GM20431 (cell line): ENCODE results near the gene SHISA8.
"Not testable (repeated sequence)": the region's sequence is repeated elsewhere in the genome, so short reads cannot be mapped to it uniquely, and the experiment has no call there.

Experiments used
- in situ Hi-C: fragments of 300-500 bp; cut with MseI, MboI; formaldehyde crosslinking; loops from one replicate; pipeline ENCODE4 v1.15.0; 2020; ENCODE audit warnings: low sequenced_read_pairs; ENCODE audit not compliant: unreplicated experiment

Gene SHISA8

GRCh38 chr22:41902016-41902415 lies 12.9 kb downstream of the SHISA8 start:
- in situ Hi-C loops, result no loop called here

- in situ Hi-C loops, result no loop called here
Observed at GRCh38 chr22:41900652-41901312, 14.1 kb downstream of the SHISA8 start.

DNA sequence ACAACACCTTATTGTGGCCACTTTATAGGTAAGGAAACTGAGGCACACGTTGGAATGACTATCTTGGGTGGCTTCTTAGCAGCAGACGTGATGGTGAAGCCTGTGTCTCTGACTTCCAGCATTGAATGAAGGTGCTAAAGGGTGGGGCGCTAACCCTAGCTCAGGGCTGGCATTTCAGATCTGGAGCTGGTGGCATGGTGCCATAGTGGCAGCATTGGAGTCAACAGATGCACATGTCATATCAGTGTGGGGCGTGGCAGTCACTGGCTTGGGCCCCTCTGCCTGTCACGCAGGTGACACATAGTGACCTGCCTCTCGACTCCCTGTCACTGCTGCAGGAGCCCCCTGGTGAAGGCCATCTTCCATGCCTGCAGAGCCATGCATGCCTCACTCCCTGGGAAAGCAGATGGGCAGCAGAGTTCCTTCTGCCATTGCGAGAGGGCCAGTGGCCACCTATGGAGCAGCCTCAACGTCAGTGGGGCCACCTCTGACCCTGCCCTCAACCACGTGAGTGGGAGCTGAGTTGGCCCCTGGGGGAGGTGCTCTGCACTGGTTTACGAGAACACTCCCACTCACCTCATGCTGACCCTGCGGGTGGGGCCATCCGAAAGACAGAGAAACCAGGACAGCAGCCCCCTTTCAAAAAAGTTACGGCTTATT lies 14.8 kb downstream of the SHISA8 start:
- in situ Hi-C loops, result no loop called here

DNA sequence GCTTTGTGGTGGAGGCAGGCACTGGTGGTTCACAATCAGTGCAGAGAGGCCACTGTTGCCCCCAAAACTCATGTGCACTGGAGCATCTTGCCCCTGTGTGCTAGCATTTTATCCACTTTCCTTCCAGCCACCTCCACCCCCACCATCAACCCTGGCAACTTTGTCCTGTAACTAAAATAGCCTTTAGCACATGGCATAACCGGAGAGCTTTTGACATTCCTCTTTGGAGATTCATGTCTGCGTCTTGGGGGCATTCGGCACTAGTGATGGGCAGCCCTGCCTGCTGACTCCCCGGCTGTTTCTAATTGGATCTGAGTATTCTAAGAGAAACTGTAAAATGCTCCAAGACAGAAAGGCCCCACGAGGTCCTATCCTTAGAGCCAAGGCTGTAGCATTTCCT lies 15.8 kb downstream of the SHISA8 start:
- in situ Hi-C loops, result no loop called here

DNA sequence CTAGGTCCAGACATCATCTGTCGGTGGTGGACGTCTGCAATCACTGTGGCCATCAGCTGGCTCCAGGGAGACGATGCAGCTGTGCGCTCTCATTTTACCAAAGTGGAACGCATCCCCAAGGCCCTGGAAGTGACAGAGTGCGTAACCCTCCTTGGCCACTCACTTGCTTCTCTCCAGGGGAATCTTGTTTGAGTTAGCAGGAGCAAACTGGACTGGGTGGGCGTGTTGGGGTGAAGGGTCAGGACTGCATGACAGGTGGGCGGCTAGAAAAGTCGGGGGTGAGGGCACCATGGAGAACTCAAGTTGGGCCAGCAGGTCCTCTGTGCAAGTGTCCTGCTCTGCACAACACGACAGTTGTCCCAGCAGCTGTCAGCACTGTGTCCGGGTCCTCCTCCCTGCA lies 16.2 kb downstream of the SHISA8 start:
- in situ Hi-C loops, result no loop called here

DNA sequence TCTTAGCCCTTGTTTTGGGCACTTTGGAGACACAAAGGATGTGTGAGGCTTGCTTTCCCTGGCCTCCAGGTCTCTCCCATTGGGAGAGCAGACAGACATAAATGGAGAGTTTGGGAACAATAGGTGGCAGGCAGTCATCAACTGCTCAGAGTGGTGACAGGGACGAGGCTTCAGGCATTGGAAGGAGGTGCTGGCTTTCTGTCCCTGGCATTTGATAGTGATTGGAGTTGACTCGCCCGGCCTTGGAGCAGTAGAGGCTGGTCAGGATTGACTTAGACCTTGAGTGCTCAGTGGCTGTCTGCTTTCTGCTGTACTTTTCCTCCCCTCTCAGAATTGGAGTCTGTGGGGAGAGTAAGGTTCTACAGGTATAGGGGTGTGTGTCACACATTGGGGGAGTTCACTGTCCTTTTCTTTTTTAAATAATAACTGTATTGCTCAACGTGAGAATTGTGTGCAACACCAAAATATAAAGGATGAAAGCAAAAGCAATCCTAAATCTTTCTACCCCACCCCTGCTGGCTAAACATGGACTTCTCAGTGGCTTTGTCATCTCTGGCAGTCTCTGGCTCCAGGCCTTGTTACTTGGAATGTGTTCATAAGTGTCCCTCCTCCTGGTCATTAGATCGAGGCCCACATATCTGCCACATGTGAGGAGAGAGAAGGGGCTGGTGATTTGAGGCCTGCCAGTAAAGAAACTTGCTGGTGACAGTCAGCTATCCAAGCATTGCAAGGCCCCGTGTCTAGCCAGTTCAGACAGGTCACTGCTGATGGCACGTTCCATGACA lies 21.1 kb downstream of the SHISA8 start:
- in situ Hi-C loops, result no loop called here

- in situ Hi-C loops, result no loop called here
Observed at GRCh38 chr22:41892721-41893120, 22.2 kb downstream of the SHISA8 start.

GRCh38 chr22:41891407-41891806 lies 23.5 kb downstream of the SHISA8 start:
- in situ Hi-C loops, result no loop called here

DNA sequence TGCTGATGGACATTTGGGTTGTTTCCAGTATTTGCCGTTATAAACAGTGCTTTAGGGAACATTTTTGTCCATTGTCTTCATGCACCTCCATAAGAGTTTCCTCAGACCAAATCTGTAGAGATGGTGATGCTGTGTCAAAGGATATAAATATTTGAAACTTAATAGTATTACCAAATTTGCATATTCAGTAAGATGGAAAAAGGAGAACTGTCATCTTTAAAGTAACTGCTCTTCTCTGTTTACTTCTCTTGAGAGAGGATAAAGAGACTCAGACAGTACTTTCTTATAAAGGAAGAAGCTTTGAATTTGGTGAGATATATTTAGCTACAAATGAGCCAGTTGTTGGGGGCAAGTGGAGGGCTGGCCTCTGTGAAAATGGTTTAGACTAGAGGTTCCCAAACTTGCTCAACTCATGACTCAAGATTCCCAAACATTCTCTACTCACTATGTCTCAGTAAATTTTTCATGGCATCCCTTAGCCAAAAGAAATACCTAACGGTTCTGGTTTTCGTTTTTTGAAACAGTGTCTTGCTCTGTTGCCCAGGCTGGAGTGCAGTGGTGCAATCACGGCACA lies 26.2 kb downstream of the SHISA8 start:
- in situ Hi-C loops, result no loop called here

- in situ Hi-C loops, result no loop called here
Observed at GRCh38 chr22:41885516-41885915, 29.4 kb downstream of the SHISA8 start.

- in situ Hi-C loops, result no loop called here
Observed at GRCh38 chr22:41885116-41885515, 29.8 kb downstream of the SHISA8 start.

DNA sequence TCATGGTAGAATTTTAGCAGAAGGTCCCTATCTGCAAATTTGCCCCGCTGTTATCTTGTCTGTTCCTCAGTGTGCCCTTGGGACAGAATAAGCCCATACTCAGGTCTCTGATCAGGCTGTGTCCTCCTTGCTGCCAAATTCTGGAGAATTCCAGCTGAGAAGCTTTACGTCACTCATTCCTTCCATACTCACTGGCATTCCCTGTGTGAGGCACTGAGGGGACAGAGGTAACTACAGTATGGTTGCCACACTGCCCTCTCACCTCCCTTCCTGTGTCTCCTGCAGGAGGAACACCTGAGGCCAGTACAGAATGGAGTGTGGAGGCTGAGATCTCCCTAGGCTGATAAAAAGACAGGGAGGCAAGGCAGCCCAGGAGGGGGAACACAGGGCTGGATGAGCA lies 31.5 kb downstream of the SHISA8 start:
- in situ Hi-C loops, result no loop called here

- in situ Hi-C loops, result no loop called here
Observed at GRCh38 chr22:41880653-41881052, 34.2 kb downstream of the SHISA8 start.

DNA sequence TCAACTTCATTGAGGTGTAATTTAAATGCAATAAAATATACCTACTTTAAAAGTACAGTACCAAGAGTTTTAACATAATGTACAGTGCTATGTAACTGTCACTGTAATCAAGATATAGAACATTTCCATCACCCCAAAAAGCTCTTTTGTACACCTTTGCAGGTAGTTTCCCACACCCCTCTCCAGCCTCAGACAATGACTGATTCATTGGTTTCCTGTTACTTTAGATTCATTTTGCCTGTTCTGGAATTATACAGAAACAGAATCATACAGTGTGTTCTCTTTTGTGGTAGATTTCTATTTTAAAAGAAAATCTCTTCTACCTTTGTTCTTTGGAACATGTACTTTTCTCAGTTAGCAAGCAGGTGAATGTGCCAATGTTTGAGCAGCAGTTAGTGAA lies 38.2 kb downstream of the SHISA8 start:
- in situ Hi-C loops, result no loop called here

- in situ Hi-C loops, result no loop called here
Observed at GRCh38 chr22:41876275-41876674, 38.6 kb downstream of the SHISA8 start.

DNA sequence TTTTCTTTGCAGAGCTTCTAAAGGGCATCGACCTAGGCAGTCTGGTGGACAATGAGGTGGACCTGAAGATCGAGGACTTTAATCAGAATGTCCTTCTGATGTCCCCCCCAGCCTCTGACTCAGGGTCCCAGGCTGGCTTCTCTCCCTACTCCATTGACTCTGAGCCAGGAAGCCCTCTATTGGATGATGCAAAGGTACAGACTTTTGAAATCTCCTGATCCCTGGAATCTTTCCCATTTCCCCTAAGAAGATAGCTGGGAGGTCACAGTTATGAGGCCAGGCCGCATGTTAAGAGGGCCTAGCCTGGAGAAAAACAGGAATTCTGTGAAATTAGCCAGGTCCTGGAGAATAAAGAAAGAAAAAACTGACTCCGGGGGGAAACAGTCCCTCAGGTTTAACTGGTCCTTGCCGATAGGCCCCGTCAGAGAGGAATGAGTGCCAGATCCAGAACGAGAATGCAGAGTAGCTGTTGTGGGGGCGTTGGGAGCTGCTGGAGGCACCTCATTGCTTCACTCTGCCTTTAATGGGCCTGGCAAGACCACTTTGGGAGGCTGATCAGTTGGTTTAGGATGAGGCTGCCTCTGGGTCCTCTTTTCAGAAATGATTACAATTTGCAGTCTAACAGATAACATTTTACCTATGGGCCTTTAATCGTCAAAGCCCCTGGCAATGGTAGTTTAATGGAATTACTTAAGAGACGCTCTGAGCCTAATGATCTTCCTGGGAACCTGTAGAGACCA lies 39.2 kb downstream of the SHISA8 start:
- in situ Hi-C loops, result no loop called here

DNA sequence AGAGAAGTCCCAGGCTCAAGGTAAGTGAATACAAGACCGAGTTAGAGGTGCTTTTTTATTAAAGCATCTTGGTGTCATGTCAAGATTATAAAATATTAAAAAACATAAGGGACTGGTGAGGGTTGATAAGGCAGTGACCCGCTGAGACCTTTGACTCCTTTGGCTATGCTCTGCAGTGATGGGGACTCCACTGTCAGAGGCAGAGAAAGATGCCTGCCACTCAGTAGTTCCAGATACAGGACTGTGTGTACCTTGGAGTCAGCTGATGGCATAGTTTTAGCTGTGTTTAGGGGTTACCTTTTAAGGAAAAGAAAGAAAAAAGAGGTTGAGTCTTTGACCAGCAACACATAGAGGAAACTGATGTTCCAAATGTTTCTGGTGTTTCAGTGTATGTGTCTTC lies 40.8 kb downstream of the SHISA8 start:
- in situ Hi-C loops, result no loop called here

GRCh38 chr22:41873391-41873790 lies 41.5 kb downstream of the SHISA8 start:
- in situ Hi-C loops, result no loop called here

- in situ Hi-C loops, result no loop called here
Observed at GRCh38 chr22:41870786-41871185, 44.1 kb downstream of the SHISA8 start.

DNA sequence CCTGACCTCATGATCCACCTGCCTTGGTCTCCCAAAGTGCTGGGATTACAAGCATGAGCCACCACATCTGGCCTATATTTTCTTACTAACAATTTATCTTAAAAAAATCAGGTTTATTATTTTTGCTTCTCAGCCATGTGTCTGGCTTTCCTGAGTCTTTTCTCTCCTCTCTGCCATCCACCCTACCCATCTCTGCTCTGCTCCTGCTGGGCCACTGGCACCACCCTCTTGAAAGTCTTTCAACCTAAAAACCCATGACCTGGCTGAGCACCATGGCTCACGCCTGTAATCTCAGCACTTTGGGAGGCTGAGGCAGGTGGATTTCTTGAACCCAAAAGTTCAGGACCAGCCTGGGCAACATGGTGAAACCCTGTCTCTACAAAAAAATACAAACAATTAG lies 44.8 kb downstream of the SHISA8 start:
- in situ Hi-C loops, result not testable (repeated sequence)
